ENCODE measurements around the gene POM121C.
"Not testable (repeated sequence)": the region's sequence is repeated elsewhere in the genome, so short reads cannot be mapped to it uniquely, and the experiment has no call there.

- TF ChIP-seq POLR2A, CTCF, POLR2AphosphoS5, EP300 (IDR thresholded peaks at IDR 0.05): not testable (repeated sequence)
Observed at GRCh38 chr7:75460541-75460940, 25.6 kb downstream of the POM121C start.
